ENCODE measurements around the gene PUSL1.

DNA sequence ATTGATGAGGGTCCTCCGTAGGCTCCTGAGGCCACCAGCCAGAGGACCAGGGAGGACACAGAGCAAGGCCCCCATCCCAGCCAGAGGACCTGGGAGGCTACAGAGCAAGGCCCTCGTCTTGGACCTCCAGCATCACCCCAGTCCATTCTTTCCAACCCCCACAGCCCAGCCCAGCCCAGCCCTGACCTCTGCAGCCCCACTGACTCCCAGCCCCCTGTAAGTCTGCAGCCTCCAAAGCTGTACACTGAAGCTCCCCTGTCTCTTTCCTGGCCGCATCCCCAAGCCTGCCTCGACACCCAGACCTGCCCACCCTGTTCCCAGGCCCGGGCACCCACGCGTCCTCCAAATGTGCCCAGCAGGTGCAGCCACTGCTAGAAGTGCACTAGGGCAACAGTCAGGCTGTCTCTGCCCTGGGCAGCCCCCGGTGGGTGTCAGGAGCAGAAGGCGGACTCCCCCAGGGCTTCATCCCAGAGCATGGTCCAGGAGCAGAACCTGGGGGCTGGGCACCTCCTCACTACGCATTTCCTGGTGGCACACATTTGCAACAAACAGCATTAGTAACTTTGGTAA is 38.7 kb downstream of the PUSL1 start:
- TF ChIP-seq, protein P1, sequence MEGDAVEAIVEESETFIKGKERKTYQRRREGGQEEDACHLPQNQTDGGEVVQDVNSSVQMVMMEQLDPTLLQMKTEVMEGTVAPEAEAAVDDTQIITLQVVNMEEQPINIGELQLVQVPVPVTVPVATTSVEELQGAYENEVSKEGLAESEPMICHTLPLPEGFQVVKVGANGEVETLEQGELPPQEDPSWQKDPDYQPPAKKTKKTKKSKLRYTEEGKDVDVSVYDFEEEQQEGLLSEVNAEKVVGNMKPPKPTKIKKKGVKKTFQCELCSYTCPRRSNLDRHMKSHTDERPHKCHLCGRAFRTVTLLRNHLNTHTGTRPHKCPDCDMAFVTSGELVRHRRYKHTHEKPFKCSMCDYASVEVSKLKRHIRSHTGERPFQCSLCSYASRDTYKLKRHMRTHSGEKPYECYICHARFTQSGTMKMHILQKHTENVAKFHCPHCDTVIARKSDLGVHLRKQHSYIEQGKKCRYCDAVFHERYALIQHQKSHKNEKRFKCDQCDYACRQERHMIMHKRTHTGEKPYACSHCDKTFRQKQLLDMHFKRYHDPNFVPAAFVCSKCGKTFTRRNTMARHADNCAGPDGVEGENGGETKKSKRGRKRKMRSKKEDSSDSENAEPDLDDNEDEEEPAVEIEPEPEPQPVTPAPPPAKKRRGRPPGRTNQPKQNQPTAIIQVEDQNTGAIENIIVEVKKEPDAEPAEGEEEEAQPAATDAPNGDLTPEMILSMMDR (optimal IDR thresholded peaks at IDR 0.05 in 1 of 3, IDR thresholded peaks at IDR 0.05 in 1 of 3, conservative IDR thresholded peaks at IDR 0.05 in 1 of 3; ENCODE audit: extremely low read depth in 1 of 3, insufficient read depth in 2 of 3, low read length in 3 of 3), result no peak
- TF ChIP-seq EZH2 (IDR thresholded peaks at IDR 0.05; ENCODE audit: low read length), result no peak

All from keratinocyte (primary cell).